Measurements from ENCODE around the gene SLCO3A1.

DNA sequence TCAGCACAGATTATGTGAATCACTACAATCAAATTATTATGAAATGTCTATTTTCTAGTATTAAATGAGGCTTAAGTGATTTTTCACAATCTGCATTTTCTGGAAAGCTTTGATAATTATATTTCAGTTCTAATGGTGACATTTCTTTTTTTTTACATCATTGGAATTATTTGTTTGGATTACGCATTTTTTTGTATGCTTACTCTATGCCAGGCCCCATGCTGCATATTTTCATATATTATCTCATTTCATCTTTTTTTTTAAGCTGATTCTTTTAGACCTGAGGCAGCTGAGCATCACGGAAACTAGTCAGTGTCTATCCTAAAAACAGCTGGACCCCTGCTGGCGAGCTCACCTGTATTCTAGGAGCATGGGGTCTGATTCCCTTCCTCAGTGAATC lies 31.1 kb downstream of the SLCO3A1 start:
- TF ChIP-seq, protein P1, sequence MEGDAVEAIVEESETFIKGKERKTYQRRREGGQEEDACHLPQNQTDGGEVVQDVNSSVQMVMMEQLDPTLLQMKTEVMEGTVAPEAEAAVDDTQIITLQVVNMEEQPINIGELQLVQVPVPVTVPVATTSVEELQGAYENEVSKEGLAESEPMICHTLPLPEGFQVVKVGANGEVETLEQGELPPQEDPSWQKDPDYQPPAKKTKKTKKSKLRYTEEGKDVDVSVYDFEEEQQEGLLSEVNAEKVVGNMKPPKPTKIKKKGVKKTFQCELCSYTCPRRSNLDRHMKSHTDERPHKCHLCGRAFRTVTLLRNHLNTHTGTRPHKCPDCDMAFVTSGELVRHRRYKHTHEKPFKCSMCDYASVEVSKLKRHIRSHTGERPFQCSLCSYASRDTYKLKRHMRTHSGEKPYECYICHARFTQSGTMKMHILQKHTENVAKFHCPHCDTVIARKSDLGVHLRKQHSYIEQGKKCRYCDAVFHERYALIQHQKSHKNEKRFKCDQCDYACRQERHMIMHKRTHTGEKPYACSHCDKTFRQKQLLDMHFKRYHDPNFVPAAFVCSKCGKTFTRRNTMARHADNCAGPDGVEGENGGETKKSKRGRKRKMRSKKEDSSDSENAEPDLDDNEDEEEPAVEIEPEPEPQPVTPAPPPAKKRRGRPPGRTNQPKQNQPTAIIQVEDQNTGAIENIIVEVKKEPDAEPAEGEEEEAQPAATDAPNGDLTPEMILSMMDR (conservative IDR thresholded peaks at IDR 0.05), result no peak
- TF ChIP-seq EZH2 (IDR thresholded peaks at IDR 0.05; ENCODE audit: low read depth), result no peak

Measured in PC-9 (cell line).